ENCODE results near the gene PBXIP1. TPM values are rescaled to one million over a fixed set of nuclear protein-coding genes. Genes with fewer than 3 reads are reported as not detected.

Gene PBXIP1
- total and polyA plus RNA-seq, 7 experiments from 2014 or later: 107 to 390 (median 355) TPM

DNA sequence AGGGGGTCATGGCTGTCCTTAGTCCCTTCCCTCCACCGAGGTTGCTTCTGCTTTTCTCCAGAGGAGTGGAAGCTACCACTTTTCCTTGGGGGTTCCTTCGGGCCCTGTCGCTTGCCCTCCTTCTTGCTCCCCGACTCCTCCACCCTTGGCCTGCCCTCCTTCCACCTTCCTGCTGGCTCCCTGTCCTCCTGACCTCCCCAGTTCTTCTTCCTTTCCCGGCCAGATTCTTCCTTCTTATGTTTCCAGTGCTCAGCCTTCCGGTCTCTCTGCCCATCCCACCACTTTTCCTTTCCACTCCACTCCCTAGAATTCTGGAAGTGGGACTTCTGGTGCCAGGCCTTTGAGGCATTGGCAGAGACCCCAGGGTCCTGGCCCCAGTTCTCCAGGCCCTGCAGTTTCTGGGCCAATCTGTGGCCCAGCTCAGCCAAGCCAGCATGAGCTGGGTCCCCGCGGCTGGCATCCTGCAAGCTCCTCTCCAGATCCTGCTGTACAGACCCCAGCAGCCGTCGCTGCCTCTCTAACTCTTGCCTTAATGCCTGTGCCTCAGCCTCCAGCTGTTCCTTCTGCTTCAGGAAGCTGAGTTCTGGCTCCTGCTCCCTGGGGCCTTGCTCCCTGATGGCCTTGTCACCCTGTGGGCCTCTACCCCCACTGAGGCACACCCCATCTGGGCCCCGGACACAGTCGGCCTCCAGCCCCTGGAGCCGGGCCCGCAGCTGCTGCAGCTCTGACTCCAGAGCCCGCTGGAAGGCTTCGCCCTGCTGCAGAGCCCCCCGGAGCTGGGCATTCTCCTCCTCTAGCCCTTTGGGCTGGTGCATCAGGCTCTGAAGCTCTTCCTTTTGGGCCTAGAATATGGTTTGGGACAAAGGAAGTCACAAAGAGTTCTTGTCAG is 9.7 kb downstream of the PBXIP1 start:
- intact Hi-C loops (cut with micrococcal nuclease): no loop called here
- Mint-ChIP-seq H3K27me3 (no peaks in the 10 kb centered on the region), H3K9me3 (peaks cover 0 to 3% (median 0%) of the 10 kb centered on the region in 11 donors), H3K4me3 (peak overlapping the region in 2 of 10 donors; percentile 20 to 25), H3K4me1 (peaks cover 35 to 53% (median 45%) of the 10 kb centered on the region in 7 donors), H3K36me3 (peaks cover 4 to 23% (median 15%) of the 10 kb centered on the region in 5 donors), H3K27ac (peak overlapping the region in 5 of 9 donors; percentile 20 to 65 (median 41))
- Histone ChIP-seq H3K27ac (ENCODE audit: low read depth, low read length) (no peak overlapping the region), H3K27me3 (ENCODE audit: control insufficient read depth in 2 of 2, insufficient read depth in 2 of 2, low read length in 2 of 2) (no peaks in the 10 kb centered on the region), H3K4me1 (ENCODE audit: control insufficient read depth in 2 of 2, insufficient read depth in 2 of 2, low read length in 2 of 2) (peaks cover 39 to 42% of the 10 kb centered on the region in 2 donors), H3K9me3 (ENCODE audit: control insufficient read depth in 2 of 3, low read length in 3 of 3) (no peaks in the 10 kb centered on the region), H3K36me3 (ENCODE audit: control insufficient read depth in 2 of 3, insufficient read depth in 3 of 3, low read length in 3 of 3) (peaks cover 19 to 61% (median 27%) of the 10 kb centered on the region in 3 experiments), H3K4me3 (ENCODE audit: low read length) (no peak overlapping the region)
- DNase-seq: no peak
- no peak for ATAC-seq
- ChIA-PET CTCF (interaction anchor here (0.6 to 1.0 kb wide), 2 partner anchors 279 to 384 kb away, joined by 3 read pairs; no protein-coding TSS in a partner anchor), POLR2A (interaction anchor here (0.5 to 2.5 kb wide), 6 partner anchors 8 to 1009 kb away, joined by 3 to 8 read pairs (median 5); partner anchors contain the start of genes PMVK and PYGO2)

DNA sequence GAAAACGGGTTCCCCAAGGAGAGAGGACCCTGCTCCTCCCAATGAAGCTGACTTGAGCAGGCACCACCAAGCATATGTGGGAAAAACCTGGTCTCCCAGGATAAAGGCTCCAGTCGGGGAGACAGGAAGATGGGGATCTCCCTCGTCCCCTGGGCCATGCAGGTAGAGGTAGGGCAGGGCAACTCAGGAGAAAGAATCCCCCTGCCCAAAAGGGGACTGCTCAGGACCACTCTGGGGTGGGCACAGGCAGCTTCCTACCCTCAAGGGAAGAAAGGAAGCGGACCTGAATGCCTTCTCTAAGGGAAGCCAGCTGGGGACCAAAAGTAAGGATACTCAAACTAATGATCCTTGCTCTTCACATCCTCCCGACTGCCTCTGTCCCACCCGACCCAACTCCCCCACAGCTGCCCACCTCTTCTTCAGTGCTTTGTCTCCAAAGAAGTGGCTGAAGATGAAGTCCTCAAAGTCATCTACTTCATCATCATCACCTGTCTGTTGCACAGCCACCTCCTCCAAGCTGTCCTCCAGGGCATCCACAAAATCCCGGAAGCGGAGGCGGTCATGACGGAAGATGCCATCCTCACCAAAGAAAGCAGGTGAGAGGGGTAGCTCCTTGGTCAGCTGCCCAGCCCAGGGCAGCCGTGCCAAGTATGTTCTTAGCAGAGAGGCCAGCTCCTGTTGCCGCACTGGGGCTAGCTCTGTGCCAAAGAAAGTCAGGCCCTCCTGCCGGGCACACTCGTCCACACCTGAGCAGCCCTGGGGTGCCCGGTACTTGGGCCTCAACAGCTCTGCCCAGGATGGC is 10.5 kb downstream of the PBXIP1 start:
- Histone ChIP-seq H3K4me1 (ENCODE audit: control insufficient read depth in 2 of 2, insufficient read depth in 2 of 2, low read length in 2 of 2) (peaks cover 38 to 39% of the 10 kb centered on the region in 2 donors), H3K36me3 (ENCODE audit: control insufficient read depth in 2 of 3, insufficient read depth in 3 of 3, low read length in 3 of 3) (peaks cover 11 to 52% (median 22%) of the 10 kb centered on the region in 3 experiments), H3K9me3 (ENCODE audit: control insufficient read depth in 2 of 3, low read length in 3 of 3) (no peaks in the 10 kb centered on the region), H3K4me3 (ENCODE audit: low read length) (no peak overlapping the region), H3K27me3 (ENCODE audit: control insufficient read depth in 2 of 2, insufficient read depth in 2 of 2, low read length in 2 of 2) (no peaks in the 10 kb centered on the region), H3K27ac (ENCODE audit: low read depth, low read length) (peak overlapping the region; percentile 65)
- intact Hi-C loops (cut with micrococcal nuclease): no loop called here
- H3K27me3 Mint-ChIP-seq: no peaks in the 10 kb centered on the region
- H3K9me3 Mint-ChIP-seq: peaks cover 0 to 3% (median 0%) of the 10 kb centered on the region in 11 donors
- H3K36me3 Mint-ChIP-seq: peaks cover 0 to 18% (median 10%) of the 10 kb centered on the region in 5 donors
- ChIA-PET CTCF (interaction anchor here (0.6 to 2.3 kb wide), 6 partner anchors 9 to 386 kb away, joined by 3 to 18 read pairs (median 3); partner anchors contain the start of gene PMVK), POLR2A (interaction anchor here (0.5 to 2.5 kb wide), 8 partner anchors 8 to 1010 kb away, joined by 3 to 8 read pairs (median 4); partner anchors contain the start of genes PMVK and PYGO2)
- no peak overlapping the region for H3K4me3 Mint-ChIP-seq
- DNase-seq: no peak
- no peak for ATAC-seq
- peaks cover 37 to 54% (median 45%) of the 10 kb centered on the region in 7 donors for H3K4me1 Mint-ChIP-seq
- H3K27ac Mint-ChIP-seq: peak overlapping the region in 3 of 9 donors; percentile 31 to 88 (median 41)

DNA sequence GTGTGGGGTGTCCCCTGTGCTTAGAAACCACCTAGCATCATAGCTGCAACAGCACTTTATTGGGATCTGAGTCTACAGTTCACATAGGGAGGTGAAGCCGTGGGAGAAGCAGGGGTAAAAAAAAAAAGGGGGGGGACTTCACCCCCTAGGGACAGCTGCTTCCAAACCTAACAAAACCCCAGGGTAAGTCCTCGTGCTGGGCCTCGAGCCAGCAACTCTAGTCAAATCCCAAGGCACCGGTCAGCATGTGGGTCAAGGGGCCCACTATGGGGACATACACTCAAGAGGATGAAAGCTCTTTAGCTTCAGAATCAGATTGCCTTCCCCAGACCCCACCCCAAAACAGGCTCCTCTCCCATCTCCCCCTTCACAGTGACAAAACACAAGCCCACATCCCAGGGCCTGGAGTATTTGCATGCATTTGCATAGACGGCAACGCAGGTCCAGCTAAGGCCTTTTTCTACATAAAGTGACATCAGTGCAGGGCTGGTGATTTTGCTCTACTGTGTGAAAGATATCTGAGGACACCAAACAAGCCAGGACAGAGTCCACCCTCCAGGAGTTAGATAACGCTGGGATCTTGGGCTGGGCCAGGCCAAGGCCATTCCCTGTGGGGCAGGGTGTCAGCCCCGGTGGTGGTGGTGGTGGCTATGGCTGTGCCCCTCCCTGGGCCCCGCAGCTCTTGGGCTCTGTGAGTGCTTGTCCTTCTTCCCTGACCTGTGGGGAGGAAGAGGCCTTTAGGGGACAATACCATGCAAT is 11.3 kb downstream of the PBXIP1 start:
- DNase-seq: no peak
- ChIA-PET POLR2A (interaction anchor here (0.7 to 2.5 kb wide), 5 partner anchors 8 to 73 kb away, joined by 3 to 6 read pairs (median 6); partner anchors contain the start of genes PMVK and PYGO2), CTCF (interaction anchor here (0.7 to 2.3 kb wide), 11 partner anchors 8 to 385 kb away, joined by 3 to 18 read pairs (median 3); partner anchors contain the start of gene PMVK)
- no peak overlapping the region for H3K4me3 ChIP-seq (ENCODE audit: low read length)
- Mint-ChIP-seq H3K36me3 (peaks cover 0 to 16% (median 10%) of the 10 kb centered on the region in 5 donors), H3K4me1 (peaks cover 38 to 57% (median 50%) of the 10 kb centered on the region in 7 donors), H3K27ac (peak overlapping the region in 8 of 9 donors; percentile 63 to 95 (median 88)), H3K9me3 (peaks cover 0 to 3% (median 0%) of the 10 kb centered on the region in 11 donors), H3K4me3 (no peak overlapping the region), H3K27me3 (no peaks in the 10 kb centered on the region)
- H3K27ac ChIP-seq (ENCODE audit: low read depth, low read length): peak overlapping the region; percentile 65
- H3K27me3 ChIP-seq (ENCODE audit: control insufficient read depth in 2 of 2, insufficient read depth in 2 of 2, low read length in 2 of 2): no peaks in the 10 kb centered on the region
- no peaks in the 10 kb centered on the region for H3K9me3 ChIP-seq (ENCODE audit: control insufficient read depth in 2 of 3, low read length in 3 of 3)
- H3K4me1 ChIP-seq (ENCODE audit: control insufficient read depth in 2 of 2, insufficient read depth in 2 of 2, low read length in 2 of 2): peaks cover 38 to 42% of the 10 kb centered on the region in 2 donors
- peaks cover 11 to 50% (median 20%) of the 10 kb centered on the region in 3 experiments for H3K36me3 ChIP-seq (ENCODE audit: control insufficient read depth in 2 of 3, insufficient read depth in 3 of 3, low read length in 3 of 3)
- intact Hi-C loops (cut with micrococcal nuclease): loop anchor here in 1 of 2 donors (1.0 kb wide), 1 partner anchor 385 kb away; no protein-coding TSS in a partner anchor
- no peak for ATAC-seq

DNA sequence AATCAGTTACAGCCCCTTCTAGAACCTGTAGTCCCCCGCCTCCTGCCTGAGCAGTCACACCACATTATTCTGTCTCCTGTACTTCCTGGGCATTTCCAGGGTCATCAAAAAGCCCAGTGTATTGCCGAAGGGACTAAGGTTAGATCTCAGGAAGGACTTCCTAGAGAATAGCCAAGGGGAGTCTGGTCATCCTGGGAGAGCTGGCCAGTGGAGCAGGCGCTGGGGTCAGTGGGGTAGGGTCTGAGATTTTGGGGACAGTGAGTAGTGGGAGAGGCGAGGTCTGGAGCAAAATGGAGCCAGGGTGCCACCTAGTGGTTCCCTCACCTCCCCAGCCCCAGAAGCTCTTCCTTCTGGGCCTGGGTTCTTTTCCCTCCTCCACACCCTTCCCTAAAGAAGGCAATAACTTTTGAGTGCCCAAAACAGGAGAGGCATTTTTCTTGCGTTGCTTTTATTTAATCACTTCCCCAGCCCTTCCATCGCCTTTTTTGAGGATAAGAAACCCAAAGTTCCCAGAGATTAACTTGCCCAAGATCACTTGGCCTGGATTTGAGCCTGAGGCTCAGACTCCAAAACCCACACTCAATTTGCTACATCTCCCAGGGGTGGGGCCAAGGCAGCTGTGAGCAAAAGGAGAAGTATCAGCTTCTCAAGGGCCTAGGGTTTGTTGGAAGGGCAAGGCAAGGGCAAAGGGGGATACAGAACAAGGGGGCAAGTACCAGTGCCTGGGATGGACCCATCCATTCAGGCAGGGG is 12.1 kb downstream of the PBXIP1 start:
- Mint-ChIP-seq H3K4me1 (peaks cover 43 to 60% (median 52%) of the 10 kb centered on the region in 7 donors), H3K36me3 (peaks cover 0 to 16% (median 9%) of the 10 kb centered on the region in 5 donors), H3K9me3 (peaks cover 0 to 5% (median 0%) of the 10 kb centered on the region in 11 donors), H3K27ac (peak overlapping the region; percentile 52 to 95 (median 88)), H3K4me3 (peak overlapping the region in 6 of 10 donors; percentile 7 to 67 (median 26)), H3K27me3 (no peaks in the 10 kb centered on the region)
- intact Hi-C loops (cut with micrococcal nuclease): loop anchor here in 1 of 2 donors (1.0 kb wide), 1 partner anchor 385 kb away; no protein-coding TSS in a partner anchor
- Histone ChIP-seq H3K4me3 (ENCODE audit: low read length) (no peak overlapping the region), H3K27me3 (ENCODE audit: control insufficient read depth in 2 of 2, insufficient read depth in 2 of 2, low read length in 2 of 2) (no peaks in the 10 kb centered on the region), H3K27ac (ENCODE audit: low read depth, low read length) (peak overlapping the region; percentile 65), H3K9me3 (ENCODE audit: control insufficient read depth in 2 of 3, low read length in 3 of 3) (no peaks in the 10 kb centered on the region), H3K4me1 (ENCODE audit: control insufficient read depth in 2 of 2, insufficient read depth in 2 of 2, low read length in 2 of 2) (peaks cover 38 to 42% of the 10 kb centered on the region in 2 donors), H3K36me3 (ENCODE audit: control insufficient read depth in 2 of 3, insufficient read depth in 3 of 3, low read length in 3 of 3) (peaks cover 11 to 49% (median 20%) of the 10 kb centered on the region in 3 experiments)
- ChIA-PET POLR2A (interaction anchor here (1.1 to 2.5 kb wide), 2 partner anchors 17 to 56 kb away, joined by 6 read pairs; partner anchors contain the start of gene PYGO2), CTCF (interaction anchor here (0.6 to 2.3 kb wide), 10 partner anchors 8 to 274 kb away, joined by 3 to 18 read pairs (median 3); partner anchors contain the start of gene PMVK)
- ATAC-seq: peak; percentile 43
- peak in 1 of 9 donors; percentile 57 for DNase-seq

- ATAC-seq: no peak
- peaks cover 0 to 3% (median 0%) of the 10 kb centered on the region in 11 donors for H3K9me3 Mint-ChIP-seq
- peak overlapping the region; percentile 65 for H3K27ac ChIP-seq (ENCODE audit: low read depth, low read length)
- H3K4me3 ChIP-seq (ENCODE audit: low read length): no peak overlapping the region
- H3K27me3 Mint-ChIP-seq: no peaks in the 10 kb centered on the region
- H3K4me1 Mint-ChIP-seq: peaks cover 49 to 73% (median 63%) of the 10 kb centered on the region in 7 donors
- ChIA-PET CTCF (no interaction called here), POLR2A (interaction anchor here (1.3 to 1.6 kb wide), 2 partner anchors 20 to 66 kb away, joined by 3 to 4 read pairs; partner anchors contain the start of gene PYGO2)
- peaks cover 39 to 51% of the 10 kb centered on the region in 2 donors for H3K4me1 ChIP-seq (ENCODE audit: control insufficient read depth in 2 of 2, insufficient read depth in 2 of 2, low read length in 2 of 2)
- peaks cover 0 to 26% (median 3%) of the 10 kb centered on the region in 3 experiments for H3K36me3 ChIP-seq (ENCODE audit: control insufficient read depth in 2 of 3, insufficient read depth in 3 of 3, low read length in 3 of 3)
- no peaks in the 10 kb centered on the region for H3K27me3 ChIP-seq (ENCODE audit: control insufficient read depth in 2 of 2, insufficient read depth in 2 of 2, low read length in 2 of 2)
- no peaks in the 10 kb centered on the region for H3K9me3 ChIP-seq (ENCODE audit: control insufficient read depth in 2 of 3, low read length in 3 of 3)
- H3K4me3 Mint-ChIP-seq: peak overlapping the region in 3 of 10 donors; percentile 26 to 67 (median 53)
- intact Hi-C loops (cut with micrococcal nuclease): no loop called here
- H3K36me3 Mint-ChIP-seq: peaks cover 0 to 6% (median 0%) of the 10 kb centered on the region in 5 donors
- no peak for DNase-seq
- peak overlapping the region; percentile 72 to 92 (median 88) for H3K27ac Mint-ChIP-seq
Observed at GRCh38 chr1:154941333-154942013, 14.4 kb downstream of the PBXIP1 start.
